SK-N-SH (cell line): Measurements from ENCODE around the gene LDLR. TPM values are rescaled to one million over a fixed set of nuclear protein-coding genes. Genes with fewer than 3 reads are reported as not detected.

ENCODE experiments used
- CTCF ChIA-PET: fragments of 300-600, 350-600 bp; formaldehyde crosslinking; extraction: SDS; loops from one replicate; lab custom pipeline; 2021; lab: Yijun Ruan, JAX
- POLR2A ChIA-PET: fragments of 350-600 bp; sonication (Branson Sonifier 250); formaldehyde crosslinking; extraction: SDS; loops from one replicate; lab custom pipeline; 2020; ENCODE audit warnings: antibody characterized with exemption, inconsistent platforms; lab: Yijun Ruan, JAX
- DNase-seq: peaks from one replicate; pipeline ENCODE4 v3.0.0; 2012
- H2AFZ ChIP-seq: fragments of 200-600 bp; sonication (generic); 2 replicates; pipeline ENCODE4 v1.8.1; 2016; ENCODE audit warnings: antibody characterized with exemption, mild to moderate bottlenecking, low read depth
- H3F3A ChIP-seq: fragments of 200-600 bp; sonication (generic); replicated peaks from 2 replicates; pipeline ENCODE3; 2016; ENCODE audit warnings: antibody characterized with exemption, mild to moderate bottlenecking; ENCODE audit not compliant: insufficient read depth
- H3K27ac ChIP-seq, 2 experiments: fragments of 200-500 bp in 1 of 2; fragments of 200-600 bp in 1 of 2; sonication (Bioruptor generic) in 1 of 2; sonication (generic), shearing (Covaris generic) in 1 of 2; 2 replicates each; pipeline versions ENCODE4 v1.5.1 to v1.6.1; 2014 to 2016; ENCODE audit warnings: low read depth in 2 of 2, inconsistent platforms in 1 of 2, low read length in 1 of 2, mild to moderate bottlenecking in 1 of 2, mixed read lengths in 1 of 2
- H3K27me3 ChIP-seq: fragments of 200-600 bp; sonication (generic), shearing (Covaris generic); 2 replicates; pipeline ENCODE4 v1.6.1; 2016; ENCODE audit warnings: mixed run types; ENCODE audit not compliant: insufficient read depth
- H3K36me3 ChIP-seq, 2 experiments: fragments of 200-500 bp in 1 of 2; fragments of 200-600 bp in 1 of 2; sonication (Bioruptor generic) in 1 of 2; sonication (generic) in 1 of 2; replicated peaks in 1 of 2; 2 replicates each; pipeline versions ENCODE3 to v1.5.1; 2014 to 2016; ENCODE audit warnings: low read length in 1 of 2, mild to moderate bottlenecking in 1 of 2; ENCODE audit not compliant: insufficient read depth in 2 of 2, control insufficient read depth in 1 of 2
- H3K4me1 ChIP-seq, 2 experiments: fragments of 200-500 bp in 1 of 2; fragments of 200-600 bp in 1 of 2; sonication (Bioruptor generic) in 1 of 2; sonication (generic), shearing (Covaris generic) in 1 of 2; 2 replicates each; pipeline versions ENCODE4 v1.5.1 to v1.6.1; 2014 to 2016; ENCODE audit warnings: low read depth in 1 of 2, low read length in 1 of 2, mixed run types in 1 of 2; ENCODE audit not compliant: insufficient read depth in 2 of 2, control insufficient read depth in 1 of 2
- H3K4me2 ChIP-seq: fragments of 200-600 bp; sonication (generic), shearing (Covaris generic); 2 replicates; pipeline ENCODE4 v1.6.1; 2017; ENCODE audit warnings: mixed run types
- H3K4me3 ChIP-seq, 2 experiments: fragments of 200-500 bp in 1 of 2; fragments of 200-600 bp in 1 of 2; sonication (Bioruptor generic) in 1 of 2; sonication (generic), shearing (Covaris generic) in 1 of 2; 2 replicates each; pipeline versions ENCODE4 v1.5.1 to v1.8.1; 2014 to 2016; ENCODE audit warnings: low read depth in 2 of 2, inconsistent platforms in 1 of 2, low read length in 1 of 2, mild to moderate bottlenecking in 1 of 2, mixed read lengths in 1 of 2, moderate library complexity in 1 of 2
- H3K79me2 ChIP-seq: fragments of 200-600 bp; sonication (generic); 2 replicates; pipeline ENCODE4 v1.8.1; 2017; ENCODE audit warnings: mild to moderate bottlenecking; ENCODE audit not compliant: insufficient read depth
- H3K9ac ChIP-seq: fragments of 200-600 bp; sonication (generic); 2 replicates; pipeline ENCODE4 v1.6.1; 2017; ENCODE audit warnings: mixed run types
- H3K9me2 ChIP-seq: fragments of 200-600 bp; sonication (generic); 2 replicates; pipeline ENCODE4 v1.6.1; 2017; ENCODE audit warnings: mixed run types
- H3K9me3 ChIP-seq: fragments of 200-600 bp; sonication (generic); 2 replicates; pipeline ENCODE4 v1.6.1; 2017; ENCODE audit warnings: mixed run types, mild to moderate bottlenecking, moderate library complexity
- H4K20me1 ChIP-seq: fragments of 200-600 bp; sonication (generic); 2 replicates; pipeline ENCODE4 v1.6.1; 2017; ENCODE audit warnings: mild to moderate bottlenecking, mixed run types; ENCODE audit not compliant: insufficient read depth
- EZH2phosphoT487 ChIP-seq: fragments of 200-600 bp; sonication (generic); IDR thresholded peaks from 2 replicates; pipeline ENCODE4 v1.6.1; 2017; ENCODE audit warnings: low read depth, mixed run types, mild to moderate bottlenecking, antibody characterized with exemption, moderate library complexity, borderline replicate concordance
- FOSL2 ChIP-seq: IDR thresholded peaks from 2 replicates; pipeline ENCODE4 v1.4.0; 2012; ENCODE audit warnings: low read depth, mild to moderate bottlenecking, moderate library complexity, borderline replicate concordance
- GABPA ChIP-seq: IDR thresholded peaks from 2 replicates; pipeline ENCODE4 v1.4.0; 2012; ENCODE audit warnings: low read depth, mild to moderate bottlenecking
- GATA2 ChIP-seq: sonication (generic); formaldehyde crosslinking; IDR thresholded peaks from 2 replicates; pipeline ENCODE4 v1.5.0; 2020; ENCODE audit warnings: mild to moderate bottlenecking, missing genetic modification reagents
- RCOR1 ChIP-seq: fragments of 150-350 bp; IDR thresholded peaks from 2 replicates; pipeline ENCODE4 v1.6.1; 2017; ENCODE audit warnings: antibody characterized with exemption, low read length
- REST ChIP-seq: IDR thresholded peaks from 2 replicates; pipeline ENCODE4 v1.6.1; 2012; ENCODE audit warnings: mild to moderate bottlenecking, low read depth, low read length, moderate library complexity
- WGBS: methylation state at CpG from one replicate; pipeline ENCODE4 v1.1.6; 2017; ENCODE audit warnings: low lambda C conversion rate; 5-methylcytosine and 5-hydroxymethylcytosine counted together
- polyA plus RNA-seq, 3 experiments: library from polyadenylated mRNA; depleted of rRNA; stranded (reverse); fragments of >200 nt; gene quantifications; 2 replicates each; pipeline ENCODE4 v1.2.3, GENCODE V29; 2012
- TF ChIP-seq, protein P1 (sequence below): IDR thresholded peaks from 2 replicates; pipeline ENCODE4; 2012
- TF ChIP-seq, protein P2 (sequence below): fragments of 200-600 bp; sonication (generic); IDR thresholded peaks from 2 replicates; pipeline ENCODE4 v1.6.1; 2017; ENCODE audit warnings: antibody characterized with exemption, mild to moderate bottlenecking, moderate library complexity
- TF ChIP-seq, protein P3 (sequence below): IDR thresholded peaks from 2 replicates; pipeline ENCODE4 v1.4.0; 2012; ENCODE audit warnings: low read depth, borderline replicate concordance

The LDLR gene
- polyA plus RNA-seq, 1 of the 3 experiments (the other 2 are of a cell fraction): 25.1 TPM

GRCh38 chr19:11058246-11059030, 30.8 kb upstream of the LDLR start:
- CTCF ChIA-PET: no interaction called here

More at GRCh38 chr19:11058246-11059030, 30.8 kb upstream of the LDLR start:
- no peaks in the 10 kb centered on the region for H3K9me3 ChIP-seq
- no peaks in the 10 kb centered on the region for H3K79me2 ChIP-seq
- WGBS: 96% methylated on average over 21 of the region's 34 CpGs
- TF ChIP-seq, protein P1, sequence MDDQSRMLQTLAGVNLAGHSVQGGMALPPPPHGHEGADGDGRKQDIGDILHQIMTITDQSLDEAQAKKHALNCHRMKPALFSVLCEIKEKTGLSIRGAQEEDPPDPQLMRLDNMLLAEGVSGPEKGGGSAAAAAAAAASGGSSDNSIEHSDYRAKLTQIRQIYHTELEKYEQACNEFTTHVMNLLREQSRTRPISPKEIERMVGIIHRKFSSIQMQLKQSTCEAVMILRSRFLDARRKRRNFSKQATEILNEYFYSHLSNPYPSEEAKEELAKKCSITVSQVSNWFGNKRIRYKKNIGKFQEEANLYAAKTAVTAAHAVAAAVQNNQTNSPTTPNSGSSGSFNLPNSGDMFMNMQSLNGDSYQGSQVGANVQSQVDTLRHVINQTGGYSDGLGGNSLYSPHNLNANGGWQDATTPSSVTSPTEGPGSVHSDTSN: no peak
- TF ChIP-seq, protein P2, sequence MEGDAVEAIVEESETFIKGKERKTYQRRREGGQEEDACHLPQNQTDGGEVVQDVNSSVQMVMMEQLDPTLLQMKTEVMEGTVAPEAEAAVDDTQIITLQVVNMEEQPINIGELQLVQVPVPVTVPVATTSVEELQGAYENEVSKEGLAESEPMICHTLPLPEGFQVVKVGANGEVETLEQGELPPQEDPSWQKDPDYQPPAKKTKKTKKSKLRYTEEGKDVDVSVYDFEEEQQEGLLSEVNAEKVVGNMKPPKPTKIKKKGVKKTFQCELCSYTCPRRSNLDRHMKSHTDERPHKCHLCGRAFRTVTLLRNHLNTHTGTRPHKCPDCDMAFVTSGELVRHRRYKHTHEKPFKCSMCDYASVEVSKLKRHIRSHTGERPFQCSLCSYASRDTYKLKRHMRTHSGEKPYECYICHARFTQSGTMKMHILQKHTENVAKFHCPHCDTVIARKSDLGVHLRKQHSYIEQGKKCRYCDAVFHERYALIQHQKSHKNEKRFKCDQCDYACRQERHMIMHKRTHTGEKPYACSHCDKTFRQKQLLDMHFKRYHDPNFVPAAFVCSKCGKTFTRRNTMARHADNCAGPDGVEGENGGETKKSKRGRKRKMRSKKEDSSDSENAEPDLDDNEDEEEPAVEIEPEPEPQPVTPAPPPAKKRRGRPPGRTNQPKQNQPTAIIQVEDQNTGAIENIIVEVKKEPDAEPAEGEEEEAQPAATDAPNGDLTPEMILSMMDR: no peak
- TF ChIP-seq GABPA: no peak
- TF ChIP-seq FOSL2: no peak
- no peak for TF ChIP-seq REST
- TF ChIP-seq, protein P3, sequence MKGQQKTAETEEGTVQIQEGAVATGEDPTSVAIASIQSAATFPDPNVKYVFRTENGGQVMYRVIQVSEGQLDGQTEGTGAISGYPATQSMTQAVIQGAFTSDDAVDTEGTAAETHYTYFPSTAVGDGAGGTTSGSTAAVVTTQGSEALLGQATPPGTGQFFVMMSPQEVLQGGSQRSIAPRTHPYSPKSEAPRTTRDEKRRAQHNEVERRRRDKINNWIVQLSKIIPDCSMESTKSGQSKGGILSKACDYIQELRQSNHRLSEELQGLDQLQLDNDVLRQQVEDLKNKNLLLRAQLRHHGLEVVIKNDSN: no peak
- no peak for TF ChIP-seq GATA2 (CRISPR knock-in tag)
- no peak for TF ChIP-seq EZH2phosphoT487
- no peak for TF ChIP-seq RCOR1
- peaks cover 3 to 49% of the 10 kb centered on the region in 2 experiments for H3K36me3 ChIP-seq
- DNase-seq: no peak
- H2AFZ ChIP-seq: no peak overlapping the region
- no peaks in the 10 kb centered on the region for H3K27me3 ChIP-seq
- peaks cover 4% of the 10 kb centered on the region for H3F3A ChIP-seq
- no peaks in the 10 kb centered on the region for H3K4me1 ChIP-seq
- no peaks in the 10 kb centered on the region for H3K9me2 ChIP-seq
- no peak overlapping the region for H3K4me2 ChIP-seq
- H3K9ac ChIP-seq: no peak overlapping the region
- H3K4me3 ChIP-seq: no peak overlapping the region
- H3K27ac ChIP-seq: no peak overlapping the region
- POLR2A ChIA-PET: no interaction called here
- no peaks in the 10 kb centered on the region for H4K20me1 ChIP-seq
